GM21423 (cell line): ENCODE results near the gene IGFBP4.
"Not testable (repeated sequence)": the region's sequence is repeated elsewhere in the genome, so short reads cannot be mapped to it uniquely, and the experiment has no call there.

Source experiments
- ATAC-seq: cut with Tn5 transposase; IDR thresholded peaks from one replicate; pipeline ENCODE4 v1.9.1; 2021; ENCODE audit warnings: mild to moderate bottlenecking, moderate library complexity; ENCODE audit not compliant: unreplicated experiment

IGFBP4 gene

GRCh38 chr17:40443196-40443987 lies at the start of gene IGFBP4:
IGFBP4 (plus strand) TSS chr17:40443450; CDS start chr17:40443736, 286 bp downstream.
- no peak for ATAC-seq

- no peak for ATAC-seq
Measured at GRCh38 chr17:40399185-40399584, 44.1 kb upstream of the IGFBP4 start.

- no peak for ATAC-seq
Measured at GRCh38 chr17:40402668-40403067, 40.6 kb upstream of the IGFBP4 start.

GRCh38 chr17:40404003-40404402 lies 39.2 kb upstream of the IGFBP4 start:
- ATAC-seq = no peak

GRCh38 chr17:40407460-40407859 lies 35.8 kb upstream of the IGFBP4 start:
- no peak for ATAC-seq

GRCh38 chr17:40409540-40409939 lies 33.7 kb upstream of the IGFBP4 start:
- not testable (repeated sequence) for ATAC-seq

GRCh38 chr17:40410082-40410481 lies 33.2 kb upstream of the IGFBP4 start:
- no peak for ATAC-seq

GRCh38 chr17:40411821-40412220 lies 31.4 kb upstream of the IGFBP4 start:
- ATAC-seq = no peak

GRCh38 chr17:40412880-40413279 lies 30.4 kb upstream of the IGFBP4 start:
- ATAC-seq = no peak

- ATAC-seq = not testable (repeated sequence)
Measured at GRCh38 chr17:40414312-40414711, 28.9 kb upstream of the IGFBP4 start.

- no peak for ATAC-seq
Measured at GRCh38 chr17:40415390-40415789, 27.9 kb upstream of the IGFBP4 start.

GRCh38 chr17:40416671-40417070 lies 26.6 kb upstream of the IGFBP4 start:
- no peak for ATAC-seq

- no peak for ATAC-seq
Measured at GRCh38 chr17:40417258-40417608, 26.0 kb upstream of the IGFBP4 start.

- ATAC-seq = peak; percentile 90
Measured at GRCh38 chr17:40417609-40418427, 25.4 kb upstream of the IGFBP4 start, which contains the start of gene TOP2A. TOP2A (minus strand) TSS chr17:40417896; CDS start chr17:40417791, 105 bp downstream.

GRCh38 chr17:40418428-40418706 lies 24.9 kb upstream of the IGFBP4 start:
- ATAC-seq = no peak

GRCh38 chr17:40419559-40420331 lies 23.5 kb upstream of the IGFBP4 start:
- no peak for ATAC-seq

- ATAC-seq = no peak
Measured at GRCh38 chr17:40422990-40423633, 20.1 kb upstream of the IGFBP4 start.

GRCh38 chr17:40425741-40426140 lies 17.5 kb upstream of the IGFBP4 start:
- no peak for ATAC-seq

- no peak for ATAC-seq
Measured at GRCh38 chr17:40427002-40427491, 16.2 kb upstream of the IGFBP4 start.

- no peak for ATAC-seq
Measured at GRCh38 chr17:40430272-40431230, 12.7 kb upstream of the IGFBP4 start.
